DND-41 (cell line): ENCODE measurements around the gene CEP57L1.

Experiments used
- CTCF ChIP-seq: IDR thresholded peaks from 2 replicates; pipeline ENCODE4 v1.5.1; 2012; ENCODE audit warnings: borderline replicate concordance, low read length, moderate library complexity, mild to moderate bottlenecking; ENCODE audit not compliant: poor library complexity, severe bottlenecking; ENCODE audit errors: extremely low read depth
- EZH2 ChIP-seq: IDR thresholded peaks from 3 replicates; pipeline ENCODE4 v1.6.1; 2012; ENCODE audit warnings: borderline replicate concordance, low read depth, mild to moderate bottlenecking, moderate library complexity, low read length, inconsistent platforms; ENCODE audit not compliant: severe bottlenecking

DNA sequence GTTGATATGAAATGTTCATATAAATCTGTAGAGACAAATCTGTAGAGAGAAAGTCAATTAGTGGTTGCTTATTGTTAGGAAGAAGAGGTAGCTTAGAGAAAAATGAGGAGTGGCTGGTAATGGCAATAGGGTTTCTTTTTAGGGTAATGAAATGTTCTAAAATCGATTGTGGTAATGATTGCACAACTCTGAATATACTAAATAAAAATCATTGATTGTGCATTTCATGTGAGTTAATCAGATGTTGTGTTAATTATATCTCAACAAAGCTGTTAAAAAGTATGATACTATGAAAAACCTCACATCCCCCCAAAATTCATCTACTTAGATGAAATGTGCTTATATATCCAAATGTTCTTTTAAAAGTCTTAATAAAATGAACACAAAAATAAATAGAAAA lies 84.2 kb downstream of the CEP57L1 start:
- no peak for TF ChIP-seq CTCF
- TF ChIP-seq EZH2 = no peak
